Chondrocyte (in vitro differentiated cells): Measurements from ENCODE around the gene ZDHHC13. TPM values are rescaled to one million over a fixed set of nuclear protein-coding genes. Genes with fewer than 3 reads are reported as not detected.

Experiments
- DNase-seq: peaks from one replicate; pipeline ENCODE4 v3.0.0; 2021; ENCODE audit warnings: mixed read lengths, low spot score
- H3K27ac Mint-ChIP-seq: one replicate; pipeline ENCODE4 v1.8.0; 2021; ENCODE audit warnings: mild to moderate bottlenecking, moderate library complexity, mixed read lengths; ENCODE audit not compliant: unreplicated experiment
- H3K27me3 Mint-ChIP-seq: 2 replicates; pipeline ENCODE4 v1.8.0; 2021; ENCODE audit warnings: low read depth, mixed read lengths
- H3K36me3 Mint-ChIP-seq: 2 replicates; pipeline ENCODE4 v1.8.0; 2021; ENCODE audit warnings: low read depth, mixed read lengths
- H3K4me1 Mint-ChIP-seq: 2 replicates; pipeline ENCODE4 v1.8.0; 2021; ENCODE audit warnings: low read depth, mild to moderate bottlenecking, mixed read lengths
- H3K4me3 Mint-ChIP-seq: one replicate; pipeline ENCODE4 v1.8.0; 2021; ENCODE audit warnings: mild to moderate bottlenecking, moderate library complexity, mixed read lengths; ENCODE audit not compliant: unreplicated experiment
- H3K9me3 Mint-ChIP-seq: 2 replicates; pipeline ENCODE4 v1.8.0; 2021; ENCODE audit warnings: low read depth, mixed read lengths
- CTCF ChIP-seq: fragments of 200-600 bp; sonication (generic); IDR thresholded peaks from 2 replicates; pipeline ENCODE4 v1.5.0; 2021; ENCODE audit warnings: antibody characterized with exemption, mild to moderate bottlenecking, moderate library complexity
- total RNA-seq: library from RNA; stranded (reverse); gene quantifications from 3 replicates; pipeline ENCODE4 v1.2.1, GENCODE V29; 2021

ZDHHC13 gene
- total RNA-seq, 1 donor from 2014 or later, result 10.3 TPM

GRCh38 chr11:19092342-19092741 is 24.6 kb upstream of the ZDHHC13 start:
- no peak overlapping the region for H3K27ac Mint-ChIP-seq
- DNase-seq, result no peak
- peaks cover 14% of the 10 kb centered on the region for H3K4me1 Mint-ChIP-seq
- H3K9me3 Mint-ChIP-seq, result no peaks in the 10 kb centered on the region
- no peaks in the 10 kb centered on the region for H3K36me3 Mint-ChIP-seq
- no peak overlapping the region for H3K4me3 Mint-ChIP-seq
- peaks cover 22% of the 10 kb centered on the region for H3K27me3 Mint-ChIP-seq
- no peak for TF ChIP-seq CTCF

- Mint-ChIP-seq H3K9me3 (no peaks in the 10 kb centered on the region), H3K27me3 (peaks cover 27% of the 10 kb centered on the region), H3K4me3 (no peak overlapping the region), H3K36me3 (no peaks in the 10 kb centered on the region), H3K27ac (no peak overlapping the region), H3K4me1 (peaks cover 9% of the 10 kb centered on the region)
- TF ChIP-seq CTCF, result no peak
- DNase-seq, result no peak
Measured at GRCh38 chr11:19092850-19093249, 24.1 kb upstream of the ZDHHC13 start.

- Mint-ChIP-seq H3K27me3 (peaks cover 34% of the 10 kb centered on the region), H3K9me3 (no peaks in the 10 kb centered on the region), H3K4me3 (no peak overlapping the region), H3K36me3 (no peaks in the 10 kb centered on the region), H3K27ac (peak overlapping the region; percentile 24), H3K4me1 (peaks cover 7% of the 10 kb centered on the region)
- TF ChIP-seq CTCF, result no peak
- no peak for DNase-seq
Measured at GRCh38 chr11:19093976-19094375, 23.0 kb upstream of the ZDHHC13 start.

GRCh38 chr11:19094859-19095258 is 22.1 kb upstream of the ZDHHC13 start:
- no peaks in the 10 kb centered on the region for H3K9me3 Mint-ChIP-seq
- no peak for DNase-seq
- no peak overlapping the region for H3K4me3 Mint-ChIP-seq
- peaks cover 35% of the 10 kb centered on the region for H3K27me3 Mint-ChIP-seq
- peaks cover 7% of the 10 kb centered on the region for H3K4me1 Mint-ChIP-seq
- H3K27ac Mint-ChIP-seq, result no peak overlapping the region
- H3K36me3 Mint-ChIP-seq, result no peaks in the 10 kb centered on the region
- no peak for TF ChIP-seq CTCF

- H3K27ac Mint-ChIP-seq, result no peak overlapping the region
- H3K4me1 Mint-ChIP-seq, result peaks cover under 1% of the 10 kb centered on the region
- peaks cover 7% of the 10 kb centered on the region for H3K9me3 Mint-ChIP-seq
- H3K27me3 Mint-ChIP-seq, result peaks cover 53% of the 10 kb centered on the region
- no peaks in the 10 kb centered on the region for H3K36me3 Mint-ChIP-seq
- no peak for TF ChIP-seq CTCF
- no peak overlapping the region for H3K4me3 Mint-ChIP-seq
- no peak for DNase-seq
Measured at GRCh38 chr11:19099093-19099492, 17.9 kb upstream of the ZDHHC13 start.
